ENCODE data around the gene FAM161B. TPM values are rescaled to one million over a fixed set of nuclear protein-coding genes. Genes with fewer than 3 reads are reported as not detected.

The FAM161B gene
- total and polyA plus RNA-seq, 2 of the 8 experiments (the other 6 are each of a cell fraction or from before 2014, with no cell fraction given), result 0.14 to 0.32 TPM

DNA sequence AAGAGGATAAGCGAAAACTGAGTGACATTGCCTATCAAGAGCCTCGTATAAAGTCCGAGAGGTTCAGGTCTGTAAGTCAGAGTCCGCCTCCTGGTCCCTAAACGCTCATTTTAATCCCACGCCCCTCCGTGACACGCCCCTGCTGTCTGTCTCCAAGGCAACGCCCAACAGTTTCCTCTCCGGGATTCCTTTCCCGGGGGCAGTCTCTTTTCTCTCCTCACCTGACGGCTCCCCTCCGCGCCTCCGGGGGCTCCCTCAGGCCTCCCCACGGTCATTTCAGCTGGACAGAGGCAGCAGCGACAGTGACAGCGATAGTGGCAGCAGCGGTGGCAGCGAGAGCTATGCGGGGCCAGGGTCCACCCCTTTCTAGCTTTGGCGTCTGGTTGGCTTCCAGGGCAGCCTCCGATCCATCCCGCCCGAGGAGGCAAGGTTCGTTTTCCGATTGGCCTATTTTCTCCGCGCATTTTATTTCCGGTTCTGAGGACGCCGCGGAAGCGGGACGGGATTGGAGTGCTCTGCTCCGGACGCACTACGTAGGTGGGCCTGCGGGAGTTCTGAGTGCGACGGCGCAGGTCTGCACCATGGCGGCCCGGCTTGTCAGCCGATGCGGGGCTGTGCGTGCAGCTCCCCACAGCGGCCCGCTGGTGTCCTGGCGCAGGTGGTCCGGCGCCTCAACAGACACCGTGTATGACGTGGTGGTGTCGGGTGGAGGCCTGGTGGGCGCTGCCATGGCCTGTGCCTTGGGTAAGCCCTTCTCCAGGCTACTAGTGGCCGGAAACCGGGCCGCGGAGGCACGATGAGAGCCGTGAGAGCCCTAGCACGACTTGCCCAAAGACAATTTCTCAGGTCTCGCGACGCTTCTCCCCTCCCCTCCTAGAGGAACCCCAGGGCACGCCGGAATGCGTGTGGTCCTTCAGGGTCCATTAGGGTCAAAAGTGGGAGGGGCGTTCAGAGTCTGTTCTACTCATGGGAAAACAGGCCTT is at the start of gene FAM161B, which contains the start of gene COQ6 (continued):
- TF ChIP-seq TAF7 (optimal IDR thresholded peaks at IDR 0.05; ENCODE audit: borderline replicate concordance, low read depth, low read length) (peak; percentile 71), CREB1 (IDR thresholded peaks at IDR 0.05) (peak; percentile 86), TEAD4 (IDR thresholded peaks at IDR 0.05; ENCODE audit: low read depth, low read length) (peak; percentile 71), EZH2 (IDR thresholded peaks at IDR 0.05; ENCODE audit: low read depth, low read length, severe bottlenecking) (no peak), NRF1 (IDR thresholded peaks at IDR 0.05; ENCODE audit: low read depth, low read length) (peak; percentile 25; the same call in 1 of the 2 replicates), ASH2L (IDR thresholded peaks at IDR 0.05; ENCODE audit: low read length) (peak; percentile 69), CTBP2 (IDR thresholded peaks at IDR 0.05; ENCODE audit: borderline replicate concordance, insufficient read depth, insufficient read length, low read length) (no peak), BRCA1 (IDR thresholded peaks at IDR 0.05; ENCODE audit: low read depth, low read length) (peak; percentile 26; the same call in 1 of the 2 replicates), POLR2AphosphoS5 (IDR thresholded peaks at IDR 0.05; ENCODE audit: low read depth, low read length) (peak; percentile 81), TAF1 (IDR thresholded peaks at IDR 0.05; ENCODE audit: low read depth, low read length) (peak; percentile 79), JUN (IDR thresholded peaks at IDR 0.05; ENCODE audit: low read depth, low read length) (no peak), KDM1A (IDR thresholded peaks at IDR 0.05; ENCODE audit: borderline replicate concordance, low read length) (no peak), SAP30 (IDR thresholded peaks at IDR 0.05; ENCODE audit: insufficient read depth, insufficient replicate concordance, low read length) (peak; percentile 99), RBBP5 (IDR thresholded peaks at IDR 0.05; ENCODE audit: borderline replicate concordance, low read depth, low read length) (0 out of 2 replicates have a peak, but pooled peaks have one; percentile 44), PHF8 (conservative IDR thresholded peaks at IDR 0.05; ENCODE audit: low read depth, low read length) (peak; percentile 93), TBP (IDR thresholded peaks at IDR 0.05; ENCODE audit: low read depth, low read length) (0 out of 2 replicates have a peak, but pooled peaks have one; percentile 61), RNF2 (IDR thresholded peaks at IDR 0.05; ENCODE audit: borderline replicate concordance, low read depth, low read length, missing control alignments, poor library complexity, severe bottlenecking) (no peak), YY1 (IDR thresholded peaks at IDR 0.05; ENCODE audit: low read depth, low read length) (peak; percentile 89), HDAC2 (IDR thresholded peaks at IDR 0.05; ENCODE audit: borderline replicate concordance in 1 of 2, low read depth in 2 of 2, low read length in 2 of 2) (peak; percentile 64 to 99; a peak in 3 of 4 replicates), TCF12 (IDR thresholded peaks at IDR 0.05; ENCODE audit: low read depth, low read length) (0 out of 2 replicates have a peak, but pooled peaks have one; percentile 9)
- TF ChIP-seq, protein P1, sequence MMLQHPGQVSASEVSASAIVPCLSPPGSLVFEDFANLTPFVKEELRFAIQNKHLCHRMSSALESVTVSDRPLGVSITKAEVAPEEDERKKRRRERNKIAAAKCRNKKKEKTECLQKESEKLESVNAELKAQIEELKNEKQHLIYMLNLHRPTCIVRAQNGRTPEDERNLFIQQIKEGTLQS (IDR thresholded peaks at IDR 0.05; ENCODE audit: insufficient read depth, low read depth, low read length), result no peak
